ENCODE data around the gene PSMD13.
"Not testable (repeated sequence)": the region's sequence is repeated elsewhere in the genome, so short reads cannot be mapped to it uniquely, and the experiment has no call there.

The PSMD13 gene

DNA sequence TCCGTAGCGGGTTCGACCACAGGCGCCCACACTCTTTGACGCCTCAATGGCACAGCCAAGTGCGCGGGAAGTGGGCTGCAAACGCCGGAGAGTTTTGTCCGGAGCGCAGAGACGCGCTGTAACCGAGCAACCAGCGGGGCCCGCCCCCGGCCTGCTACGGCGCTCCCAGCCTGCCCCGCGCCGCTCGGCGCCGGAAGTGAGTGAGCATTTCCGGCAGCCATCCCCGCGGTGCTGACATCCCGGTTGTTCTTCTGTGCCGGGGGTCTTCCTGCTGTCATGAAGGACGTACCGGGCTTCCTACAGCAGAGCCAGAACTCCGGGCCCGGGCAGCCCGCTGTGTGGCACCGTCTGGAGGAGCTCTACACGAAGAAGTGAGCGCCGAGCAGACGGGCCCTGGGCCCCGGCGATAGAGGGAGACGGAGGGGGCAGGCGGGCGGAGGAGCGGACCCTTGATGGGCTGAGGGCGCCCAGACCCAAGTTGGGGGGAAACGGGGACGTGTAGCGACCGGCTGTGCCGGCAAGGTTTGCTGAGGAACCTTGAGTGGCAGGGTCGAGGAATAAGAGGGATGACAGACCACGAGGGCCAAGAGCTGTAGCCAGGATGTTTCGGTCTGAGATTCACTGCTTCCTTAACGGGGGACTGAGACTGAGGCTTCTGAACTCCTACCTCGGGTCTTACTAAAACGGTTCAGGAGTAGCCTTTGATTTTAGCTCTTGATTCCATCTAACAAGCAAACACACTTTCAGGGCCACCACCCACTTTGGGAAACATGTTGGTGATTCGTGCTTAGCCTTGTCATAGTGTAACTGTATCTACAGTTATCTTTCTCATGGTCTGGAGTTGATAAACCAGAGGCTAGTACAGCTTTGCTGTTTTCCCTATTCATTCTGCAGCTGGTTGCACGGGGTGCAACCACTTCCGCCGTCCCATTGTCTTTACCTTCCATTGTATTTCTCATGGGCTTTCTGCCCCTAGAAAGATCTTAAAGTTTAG, at the start of gene PSMD13:
PSMD13 (plus strand) TSS at position 203 of the 994 bp plus-strand sequence; CDS start at position 277, 74 bp downstream.
- DNase-seq (ENCODE audit: low spot score), result peak; percentile 94

DNA sequence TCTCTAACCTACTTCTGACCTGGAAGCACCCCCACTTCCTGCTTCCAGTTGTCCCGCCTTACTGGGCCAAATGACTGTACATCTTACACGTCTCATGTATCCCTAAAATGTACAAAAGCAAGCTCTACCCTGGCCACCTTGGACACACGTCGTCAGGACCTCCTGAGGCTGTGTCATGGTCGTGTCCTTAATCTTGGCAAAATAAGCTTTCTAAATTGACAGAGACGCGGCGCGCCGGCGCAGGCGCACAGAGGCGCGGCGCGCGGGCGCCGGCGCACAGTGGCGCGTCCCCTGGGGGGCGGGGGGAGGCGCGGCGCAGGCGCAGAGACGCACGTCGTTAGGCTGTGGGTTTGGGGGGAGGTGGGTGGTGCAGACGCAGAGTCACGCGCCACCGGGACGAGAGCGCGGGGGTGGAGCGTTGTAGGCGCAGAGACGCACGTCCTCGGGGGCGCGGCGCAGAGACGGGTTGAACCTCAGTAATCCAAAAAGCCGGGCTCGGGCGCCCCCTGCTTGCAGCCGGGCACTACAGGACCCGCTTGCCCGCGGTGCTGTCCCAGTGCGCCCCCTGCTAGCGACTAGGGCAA, 47.5 kb upstream of the PSMD13 start:
- DNase-seq (ENCODE audit: low spot score), result not testable (repeated sequence)

- DNase-seq (ENCODE audit: low spot score), result not testable (repeated sequence)
Measured at GRCh38 chr11:189843-190311, 46.9 kb upstream of the PSMD13 start.

- not testable (repeated sequence) for DNase-seq (ENCODE audit: low spot score)
Measured at GRCh38 chr11:190546-190945, 46.2 kb upstream of the PSMD13 start.

DNA sequence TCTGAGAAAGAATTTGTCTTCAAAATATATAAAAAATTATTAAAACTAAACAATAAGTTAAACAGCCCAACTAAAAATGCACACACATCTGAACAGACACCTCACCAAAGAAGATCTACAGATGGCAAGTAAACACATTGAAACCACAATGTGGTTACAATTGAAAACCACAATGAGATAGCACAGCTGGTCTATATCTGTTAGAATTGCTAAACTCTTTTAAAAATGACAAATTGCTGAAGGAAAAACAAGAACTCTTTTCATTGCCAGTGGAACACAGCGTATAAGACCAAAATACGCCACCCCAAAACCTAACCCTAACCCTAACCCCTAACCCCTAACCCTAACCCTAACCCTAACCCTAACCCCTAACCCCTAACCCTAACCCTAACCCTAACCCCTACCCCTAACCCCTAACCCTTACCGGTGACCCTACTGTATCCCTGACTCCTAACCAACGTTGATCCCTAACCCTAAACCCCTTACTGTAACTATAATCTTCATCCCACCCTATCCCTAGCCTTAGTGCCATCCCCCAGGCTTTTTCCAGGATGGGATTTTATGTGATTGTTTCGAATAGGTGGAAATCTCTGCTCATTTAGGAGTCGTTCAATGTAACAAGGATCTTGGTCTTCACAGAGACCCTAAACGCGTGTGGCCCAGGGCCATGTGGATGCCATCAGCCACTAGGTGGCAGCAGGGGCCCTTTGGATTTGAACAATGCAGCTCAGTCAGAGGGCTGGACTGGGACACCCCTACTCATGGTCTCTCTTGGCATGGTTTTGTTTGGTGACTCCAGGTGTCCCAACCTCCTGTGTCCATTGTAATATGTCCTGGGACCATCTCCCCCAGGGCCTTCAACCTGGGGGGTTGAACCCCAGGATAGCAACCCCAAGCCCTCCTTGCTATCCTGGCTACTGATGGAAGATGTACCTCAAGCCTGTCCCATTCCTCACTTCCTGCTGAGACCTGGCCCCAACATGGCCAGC, 45.0 kb upstream of the PSMD13 start:
- DNase-seq (ENCODE audit: low spot score), result not testable (repeated sequence)

GRCh38 chr11:192674-193128, 44.1 kb upstream of the PSMD13 start, which contains the start of gene SCGB1C1:
Gene SCGB1C1, plus strand, starts transcription at chr11:193078. Its CDS starts 22 bp downstream, at chr11:193100.
- not testable (repeated sequence) for DNase-seq (ENCODE audit: low spot score)

GRCh38 chr11:193481-193880, 43.3 kb upstream of the PSMD13 start:
- DNase-seq (ENCODE audit: low spot score), result not testable (repeated sequence)

DNA sequence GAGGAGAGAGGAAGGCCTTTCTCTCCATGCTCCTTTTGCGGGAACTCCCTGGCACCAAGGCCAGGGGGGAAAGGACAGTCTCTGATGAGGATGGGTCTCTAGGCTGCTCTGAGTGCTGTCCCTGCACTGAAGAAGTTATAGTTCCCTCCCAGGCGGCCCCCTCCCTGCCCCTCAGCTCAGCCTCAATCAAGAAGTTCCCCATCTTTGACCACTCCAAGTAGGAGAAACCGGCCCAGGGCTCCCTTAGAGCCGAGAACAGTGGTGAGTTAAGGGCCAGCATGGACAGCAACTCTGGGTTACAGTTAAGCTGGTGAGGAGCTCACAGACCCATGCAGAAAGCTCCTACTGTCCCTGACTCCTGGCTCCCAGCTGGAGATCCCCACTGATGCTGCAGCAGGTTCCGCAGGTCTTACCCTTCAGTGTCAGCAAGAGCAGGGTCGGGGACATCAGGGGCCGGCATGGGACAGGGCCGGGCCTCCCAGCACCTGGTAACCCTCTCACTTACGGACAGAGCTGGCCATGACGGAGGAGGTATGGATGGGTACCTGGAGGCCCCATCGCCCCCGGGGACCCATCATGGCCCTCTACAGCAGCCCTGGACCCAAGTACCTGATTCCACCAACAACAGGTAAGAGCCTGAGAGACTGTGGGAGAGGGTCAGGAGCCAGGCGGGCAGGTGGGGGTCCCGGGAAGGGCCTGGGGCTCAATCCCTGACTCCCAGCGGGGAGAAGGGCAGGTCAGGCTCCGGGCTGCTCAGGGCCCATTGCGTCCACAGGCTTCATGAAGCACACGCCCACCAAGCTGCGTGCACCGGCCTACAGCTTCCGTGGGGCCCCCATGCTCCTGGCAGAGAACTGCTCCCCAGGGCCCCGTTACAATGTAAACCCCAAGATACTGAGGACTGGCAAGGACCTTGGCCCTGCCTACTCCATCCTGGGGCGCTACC, 39.7 kb upstream of the PSMD13 start:
- DNase-seq (ENCODE audit: low spot score), result no peak

GRCh38 chr11:197741-198235, 39.0 kb upstream of the PSMD13 start:
- no peak for DNase-seq (ENCODE audit: low spot score)

GRCh38 chr11:198236-198806, 38.5 kb upstream of the PSMD13 start:
- DNase-seq (ENCODE audit: low spot score), result no peak

- DNase-seq (ENCODE audit: low spot score), result no peak
Measured at GRCh38 chr11:199004-199581, 37.7 kb upstream of the PSMD13 start.

GRCh38 chr11:199782-200181, 37.0 kb upstream of the PSMD13 start:
- no peak for DNase-seq (ENCODE audit: low spot score)

GRCh38 chr11:200224-201003, 36.4 kb upstream of the PSMD13 start:
- DNase-seq (ENCODE audit: low spot score), result no peak

DNA sequence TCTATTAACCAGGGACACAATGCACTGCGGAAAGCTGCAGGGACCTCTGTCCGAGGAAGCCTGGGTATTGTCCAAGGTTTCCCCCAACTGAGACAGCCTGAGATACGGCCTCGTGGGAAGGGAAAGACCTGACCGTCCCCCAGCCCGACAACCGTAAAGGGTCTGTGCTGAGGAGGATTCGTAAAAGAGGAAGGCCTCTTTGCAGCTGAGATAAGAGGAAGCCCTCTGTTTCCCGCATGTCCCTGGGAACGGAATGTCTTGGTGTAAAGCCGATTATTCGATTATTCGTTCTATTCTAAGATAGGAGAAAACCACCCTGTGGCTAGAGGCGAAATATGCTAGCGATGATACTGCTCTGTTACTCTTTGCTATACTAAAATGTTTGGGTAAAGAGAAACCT, 34.8 kb upstream of the PSMD13 start:
- no peak for DNase-seq (ENCODE audit: low spot score)

- DNase-seq (ENCODE audit: low spot score), result no peak
Measured at GRCh38 chr11:202490-202889, 34.3 kb upstream of the PSMD13 start.

GRCh38 chr11:203056-203944, 33.5 kb upstream of the PSMD13 start:
- DNase-seq (ENCODE audit: low spot score), result no peak

- no peak for DNase-seq (ENCODE audit: low spot score)
Measured at GRCh38 chr11:203945-204586, 32.7 kb upstream of the PSMD13 start.

Data from RKO (cell line).